IPS-NIHi11 (cell line): ENCODE measurements around the gene LIME1.
"Not testable (repeated sequence)": the region's sequence is repeated elsewhere in the genome, so short reads cannot be mapped to it uniquely, and the experiment has no call there.

Source experiments
- DNase-seq: peaks from one replicate; pipeline ENCODE4 v3.0.0; 2012; ENCODE audit warnings: mixed read lengths, low spot score

Gene LIME1

GRCh38 chr20:63773571-63774241 is 37.2 kb downstream of the LIME1 start:
- DNase-seq = no peak

DNA sequence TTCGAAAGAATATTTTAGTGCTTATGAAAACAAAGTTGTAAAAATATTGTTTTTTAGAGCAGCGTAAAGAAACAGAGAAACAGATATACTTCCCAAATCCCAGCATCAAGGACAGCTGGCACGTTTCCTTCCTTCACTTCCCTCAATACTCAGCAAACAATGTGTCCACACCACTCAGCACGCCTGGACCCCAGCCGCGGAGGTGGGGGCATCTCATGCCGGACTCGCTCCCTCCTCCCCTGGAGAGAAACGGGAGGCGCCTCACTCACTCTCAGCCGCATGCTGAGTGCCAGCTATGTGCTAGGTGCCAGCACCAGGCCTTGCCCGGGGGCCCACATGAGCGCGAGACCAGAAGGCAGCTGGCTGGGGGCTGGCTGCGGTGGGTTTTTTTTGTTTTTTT is 37.8 kb downstream of the LIME1 start:
- DNase-seq = no peak

DNA sequence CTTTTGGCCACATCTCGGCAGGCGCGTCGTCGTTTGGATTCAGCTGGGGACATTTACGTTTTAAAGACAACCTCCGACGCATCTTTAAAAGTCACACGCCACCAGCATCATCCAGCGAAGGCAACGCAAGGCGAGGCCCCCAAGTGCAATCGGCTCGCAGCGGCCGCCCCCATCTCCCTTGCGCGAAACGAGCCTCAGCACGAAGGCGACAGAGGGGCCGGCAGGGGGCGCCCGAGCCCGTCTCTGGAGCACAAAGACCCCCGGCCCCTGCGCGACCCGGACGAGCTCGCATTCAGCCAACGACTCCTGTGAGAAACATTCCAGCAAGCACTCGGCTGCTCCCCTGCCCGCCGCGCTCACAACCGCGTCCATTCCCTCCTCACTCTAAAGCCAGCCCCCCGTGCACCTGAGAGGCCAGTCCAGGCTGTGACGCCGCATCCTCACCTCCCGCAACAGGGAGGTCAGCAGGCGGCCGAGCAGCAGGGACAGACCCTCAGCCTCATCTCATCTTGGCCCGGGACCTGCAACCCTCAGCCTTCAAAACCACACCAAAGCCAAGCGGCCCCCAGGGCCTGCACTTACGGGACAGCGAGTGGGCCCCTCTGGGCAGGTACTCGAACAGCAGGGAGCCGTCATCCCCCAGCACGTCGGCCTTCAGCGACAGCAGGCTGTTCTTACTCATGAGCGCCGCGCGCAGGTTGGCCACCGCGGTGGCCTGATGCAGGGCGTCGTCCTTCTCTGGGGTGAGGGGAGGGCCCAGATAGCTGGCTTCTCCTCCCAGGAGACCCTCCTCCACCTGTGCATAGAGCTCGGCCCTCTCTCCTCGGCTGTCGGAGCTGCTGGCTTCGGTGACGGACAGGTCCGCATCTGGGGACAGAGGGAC is 38.9 kb downstream of the LIME1 start:
- DNase-seq = peak; percentile 95

GRCh38 chr20:63776875-63777274 is 40.4 kb downstream of the LIME1 start:
- DNase-seq = not testable (repeated sequence)

GRCh38 chr20:63777614-63778013 is 41.1 kb downstream of the LIME1 start:
- DNase-seq = no peak

DNA sequence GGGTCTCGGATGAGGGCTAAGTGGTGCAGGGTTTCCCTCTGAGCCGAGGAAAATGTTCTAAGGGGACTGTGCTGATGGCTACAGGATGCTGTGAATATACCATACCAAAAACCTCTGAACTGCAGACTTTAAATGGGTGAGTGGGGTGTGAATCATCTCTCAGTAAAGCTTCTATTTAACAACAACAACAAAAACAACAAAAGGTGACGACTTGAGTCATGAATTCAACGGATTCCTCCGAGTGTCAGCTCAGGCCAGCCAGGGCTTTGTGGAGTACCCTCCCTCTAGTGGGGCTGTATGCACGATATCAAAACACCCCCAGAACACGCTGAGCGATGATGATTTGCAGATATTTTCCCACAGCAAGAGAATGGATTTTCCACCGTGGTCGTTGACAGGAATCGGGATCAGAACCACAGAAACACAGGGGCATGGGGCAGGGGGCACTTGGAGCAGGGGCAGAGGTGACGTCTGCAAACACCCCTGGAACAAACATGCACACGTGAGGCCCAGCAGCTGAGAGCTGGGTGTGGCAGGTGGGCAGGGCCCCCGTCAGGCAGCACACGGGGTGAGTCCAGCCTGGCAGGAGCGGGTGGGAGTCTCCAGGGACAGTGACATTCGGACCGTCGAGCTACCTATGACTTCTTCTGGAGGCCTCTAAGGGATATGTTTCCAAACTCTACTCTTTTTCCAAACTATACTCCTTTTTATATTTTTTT is 41.7 kb downstream of the LIME1 start:
- DNase-seq = no peak

DNA sequence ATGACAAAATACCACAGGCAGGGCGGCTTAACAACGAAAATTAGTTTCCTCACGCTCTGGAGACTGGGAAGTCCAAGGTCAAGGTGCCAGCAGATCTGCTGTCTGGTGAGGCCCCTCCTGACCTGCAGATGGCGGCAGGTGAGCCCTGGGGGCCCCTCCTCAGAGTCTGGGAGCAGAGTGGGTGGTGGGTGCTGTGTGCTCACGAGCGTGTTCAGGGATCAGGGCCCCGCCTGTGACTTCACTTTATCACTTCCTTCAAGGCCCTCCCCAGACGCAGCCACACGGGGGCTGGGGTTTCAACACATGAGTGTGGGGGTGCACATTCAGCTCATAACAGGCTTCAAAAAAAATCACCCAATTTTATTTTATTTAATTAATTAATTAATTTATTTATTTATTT is 42.4 kb downstream of the LIME1 start:
- DNase-seq = no peak

GRCh38 chr20:63781181-63781580 is 44.7 kb downstream of the LIME1 start:
- DNase-seq = no peak

GRCh38 chr20:63782051-63782471 is 45.6 kb downstream of the LIME1 start:
- DNase-seq = no peak

DNA sequence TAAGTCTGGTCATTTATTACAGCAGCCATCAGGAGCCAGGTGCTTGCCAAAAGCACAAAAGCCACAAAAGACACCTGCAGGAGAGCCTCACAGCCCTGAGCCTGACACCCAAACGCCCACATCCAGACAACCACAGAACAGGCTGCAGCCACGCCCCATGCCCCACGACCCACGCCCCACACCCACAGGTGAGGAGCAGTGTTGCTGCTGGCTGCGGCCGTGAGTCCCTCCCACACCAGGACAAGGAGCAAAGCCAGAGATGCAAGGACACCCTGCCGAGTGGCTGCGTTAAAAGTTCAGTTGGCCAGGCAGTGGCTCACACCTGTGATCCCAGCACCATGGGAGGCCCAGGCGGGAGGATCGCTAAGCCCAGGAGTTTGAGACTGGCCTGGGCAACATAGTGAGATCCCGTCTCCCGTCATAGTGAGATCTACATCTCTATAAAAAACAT is 46.1 kb downstream of the LIME1 start:
- no peak for DNase-seq

DNA sequence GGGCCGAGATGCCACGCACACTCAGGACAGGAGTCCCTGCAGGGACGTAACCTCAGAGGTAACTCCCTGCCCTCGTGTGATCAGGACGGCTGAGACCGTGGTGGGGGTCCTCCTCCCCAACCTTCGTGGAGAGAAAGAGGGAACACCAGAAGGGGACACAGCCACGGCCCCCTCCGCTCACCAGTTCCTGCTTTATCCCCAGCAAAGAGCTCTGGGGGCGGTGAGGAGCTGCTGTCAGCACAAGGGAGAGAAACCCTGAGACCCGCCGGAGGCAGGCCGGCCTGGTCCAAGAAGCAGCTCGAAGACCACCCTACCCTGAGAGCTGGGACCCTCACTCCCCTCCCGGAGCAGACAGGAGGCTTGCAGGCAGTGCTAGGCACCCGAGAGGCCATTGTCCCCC is 47.5 kb downstream of the LIME1 start:
- no peak for DNase-seq

DNA sequence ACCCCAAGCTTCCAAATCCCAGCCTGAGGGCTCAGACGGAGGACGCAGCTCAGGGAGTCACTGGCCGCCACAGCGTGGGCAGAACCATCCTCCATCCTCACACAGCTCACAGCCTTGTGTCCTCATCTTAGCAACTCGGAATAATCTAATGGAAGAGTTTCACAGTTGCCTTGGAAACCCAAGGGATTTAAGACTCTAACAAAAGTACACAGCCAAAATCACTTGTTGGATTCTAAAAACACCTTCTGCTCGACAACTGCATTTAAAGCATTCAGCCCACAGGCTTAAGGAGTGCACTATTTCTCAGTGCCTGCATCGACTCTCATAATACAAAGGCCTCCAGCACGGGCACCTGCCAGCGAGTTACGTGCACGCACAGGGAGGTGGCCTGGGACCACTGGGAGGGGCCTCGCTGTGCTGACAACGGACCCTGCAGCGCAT is 49.2 kb downstream of the LIME1 start:
- DNase-seq = no peak

DNA sequence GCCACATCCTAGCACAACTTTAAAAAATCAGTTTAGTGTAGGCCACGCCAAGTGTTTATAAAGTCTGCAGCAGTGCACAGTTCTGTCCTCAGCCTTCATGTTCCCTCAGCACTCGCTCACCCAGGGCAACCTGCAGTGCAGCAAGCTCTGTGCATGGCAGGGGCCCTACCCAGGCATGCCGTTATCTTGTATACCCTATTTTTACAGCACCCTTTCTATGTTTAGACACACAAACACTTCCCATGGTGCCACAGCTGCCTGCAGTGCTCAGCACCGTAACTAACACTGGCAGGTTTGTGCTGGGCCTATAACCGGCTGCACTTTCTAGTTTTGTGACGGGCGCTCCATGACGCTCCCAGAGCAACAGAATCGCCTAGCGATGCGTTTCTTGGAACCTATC is 50.8 kb downstream of the LIME1 start:
- DNase-seq = no peak

DNA sequence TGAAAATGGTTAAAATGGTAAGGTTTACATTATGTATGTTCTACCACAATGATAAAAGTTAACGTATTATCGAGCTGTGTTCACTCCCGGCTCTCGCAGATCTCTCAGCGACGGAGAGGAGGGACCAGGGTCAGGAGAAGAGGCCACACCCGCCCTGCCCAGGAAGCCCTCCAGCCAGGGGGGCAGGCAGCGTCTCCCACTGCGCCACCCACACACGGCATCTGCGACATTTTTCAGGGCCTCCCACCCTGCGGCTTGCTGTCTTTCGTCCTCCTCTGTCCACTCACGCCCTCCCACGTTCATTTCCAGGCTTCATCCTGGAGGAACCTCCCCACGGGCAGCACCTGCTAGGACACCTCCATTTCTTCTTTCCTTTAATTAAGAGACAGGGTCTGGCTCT is 51.3 kb downstream of the LIME1 start:
- no peak for DNase-seq
